Gastrocnemius medialis (tissue), 4 donors: ENCODE results near the gene OR9G1. TPM values are rescaled to one million over a fixed set of nuclear protein-coding genes. Genes with fewer than 3 reads are reported as not detected.
"Not testable (repeated sequence)": the region's sequence is repeated elsewhere in the genome, so short reads cannot be mapped to it uniquely, and the experiment has no call there.

Experiments
- ATAC-seq, 2 donors: fragments of 150-250 bp; one replicate each; pipeline ENCODE4 v1.9.1; 2016
- DNase-seq, 2 donors: peaks; one replicate each; pipeline ENCODE4 v3.0.0-alpha.2; 2019
- H3K27ac ChIP-seq, 4 donors: fragments of 200-600 bp; sonication (generic); 1 replicate in 1 of 4; 2 replicates in 3 of 4; pipeline ENCODE4 v1.5.1; 2016 to 2018; ENCODE audit warnings: mild to moderate bottlenecking in 2 of 4, moderate library complexity in 1 of 4
- H3K27me3 ChIP-seq, 3 donors: fragments of 200-600 bp; sonication (generic) in 2 of 3; 1 replicate in 1 of 3; 2 replicates in 2 of 3; pipeline versions ENCODE4 v1.5.1 to v1.6.0; 2016 to 2019; ENCODE audit warnings: mild to moderate bottlenecking in 1 of 3, moderate library complexity in 1 of 3
- H3K36me3 ChIP-seq, 2 donors: fragments of 200-600 bp; sonication (generic) in 1 of 2; one replicate each; pipeline ENCODE4 v1.5.1; 2017 to 2018
- H3K4me1 ChIP-seq, 2 donors: fragments of 200-600 bp; sonication (generic) in 1 of 2; one replicate each; pipeline ENCODE4 v1.5.1; 2016 to 2017; ENCODE audit warnings: mild to moderate bottlenecking in 2 of 2
- H3K4me3 ChIP-seq, 4 donors: fragments of 200-600 bp; sonication (generic) in 3 of 4; 1 replicate in 1 of 4; 2 replicates in 3 of 4; pipeline ENCODE4 v1.5.1; 2016 to 2019; ENCODE audit warnings: mild to moderate bottlenecking in 2 of 4
- H3K9me3 ChIP-seq, 3 donors: fragments of 200-600 bp; sonication (generic) in 2 of 3; 1 replicate in 1 of 3; 2 replicates in 2 of 3; pipeline ENCODE4 v1.5.1; 2016 to 2019
- CTCF ChIP-seq, 5 experiments: fragments of 450-650 bp in 3 of 5; fragments of 200-600 bp in 2 of 5; sonication (generic) in 2 of 5; IDR thresholded peaks in 4 of 5; conservative IDR thresholded peaks in 1 of 5; 1 replicate in 4 of 5; 2 replicates in 1 of 5; pipeline ENCODE4 v1.5.1; 2016 to 2019; ENCODE audit warnings: antibody characterized with exemption in 5 of 5, mild to moderate bottlenecking in 3 of 5, moderate library complexity in 3 of 5
- POLR2A ChIP-seq, 2 donors: fragments of 450-650 bp; IDR thresholded peaks; one replicate each; pipeline ENCODE4 v1.6.1; 2017; ENCODE audit warnings: antibody characterized with exemption in 2 of 2, mild to moderate bottlenecking in 2 of 2, moderate library complexity in 2 of 2
- in situ Hi-C, 4 donors: fragments of 200-750 bp; cut with MboI; loops; one replicate each; pipeline versions ENCODE4 v1.15.0 to v1.8.0; 2017; ENCODE audit warnings: low sequenced_read_pairs in 4 of 4
- intact Hi-C: fragments of 100-400 bp; cut with DNase I; formaldehyde crosslinking; loops from one replicate; pipeline ENCODE4 v1.15.1; 2023; ENCODE audit warnings: low total_unique reads
- total RNA-seq, 4 donors: library from RNA; depleted of rRNA; stranded (reverse); fragments of >200 nt; gene quantifications; one replicate each; pipeline versions ENCODE4 v1.1.0 to v1.2.3, GENCODE V29; 2016

The OR9G1 gene
- total RNA-seq: not detected

GRCh38 chr11:56698795-56699194 is at the start of gene OR9G1:
Gene OR9G1, plus strand, starts transcription at chr11:56699095. Its CDS starts 1,293 bp downstream, at chr11:56700388.
- in situ Hi-C loops: no loop called here
- intact Hi-C loops: no loop called here
- no peak for DNase-seq
- H3K36me3 ChIP-seq: no peaks in the 10 kb centered on the region
- H3K4me3 ChIP-seq: no peak within 1 kb of the TSS
- no peaks in the 10 kb centered on the region for H3K4me1 ChIP-seq
- H3K27ac ChIP-seq: no peak within 1 kb of the TSS
- H3K27me3 ChIP-seq: no peaks in the 10 kb centered on the region
- no peak for TF ChIP-seq CTCF (IDR thresholded peaks at IDR 0.05 in 4 of 5, conservative IDR thresholded peaks at IDR 0.05 in 1 of 5)
- no peak for TF ChIP-seq POLR2A (IDR thresholded peaks at IDR 0.05)
- no peaks in the 10 kb centered on the region for H3K9me3 ChIP-seq
- no peak for ATAC-seq

- no peak for DNase-seq
- Histone ChIP-seq H3K27me3 (no peaks in the 10 kb centered on the region), H3K4me3 (no peak overlapping the region), H3K36me3 (no peaks in the 10 kb centered on the region), H3K4me1 (no peaks in the 10 kb centered on the region), H3K27ac (no peak overlapping the region), H3K9me3 (no peaks in the 10 kb centered on the region)
- intact Hi-C loops (no loop called here), in situ Hi-C loops (no loop called here)
- no peak for ATAC-seq
- TF ChIP-seq CTCF (IDR thresholded peaks at IDR 0.05 in 4 of 5, conservative IDR thresholded peaks at IDR 0.05 in 1 of 5) (no peak), POLR2A (IDR thresholded peaks at IDR 0.05) (no peak)
Measured at GRCh38 chr11:56659755-56660154, 39.1 kb upstream of the OR9G1 start.

- in situ Hi-C loops (no loop called here), intact Hi-C loops (no loop called here)
- TF ChIP-seq CTCF (IDR thresholded peaks at IDR 0.05 in 4 of 5, conservative IDR thresholded peaks at IDR 0.05 in 1 of 5) (no peak), POLR2A (IDR thresholded peaks at IDR 0.05) (no peak)
- Histone ChIP-seq H3K36me3 (no peaks in the 10 kb centered on the region), H3K27ac (no peak within 1 kb of the TSS), H3K9me3 (no peaks in the 10 kb centered on the region), H3K4me1 (no peaks in the 10 kb centered on the region), H3K4me3 (no peak within 1 kb of the TSS), H3K27me3 (no peaks in the 10 kb centered on the region)
- DNase-seq (no peak), ATAC-seq (no peak)
Measured at GRCh38 chr11:56663386-56663785, 35.5 kb upstream of the OR9G1 start, which contains the start of gene OR5AR1. Gene OR5AR1, plus strand, starts transcription at chr11:56663686. Its CDS starts 0 bp downstream, at chr11:56663686.

GRCh38 chr11:56670984-56671383 is 27.9 kb upstream of the OR9G1 start:
- H3K9me3 ChIP-seq: no peaks in the 10 kb centered on the region
- ATAC-seq (no peak), DNase-seq (no peak)
- in situ Hi-C loops: no loop called here
- H3K36me3 ChIP-seq: no peaks in the 10 kb centered on the region
- no peaks in the 10 kb centered on the region for H3K27me3 ChIP-seq
- no peak overlapping the region for H3K27ac ChIP-seq
- no peak for TF ChIP-seq POLR2A (IDR thresholded peaks at IDR 0.05)
- no peak for TF ChIP-seq CTCF (IDR thresholded peaks at IDR 0.05 in 4 of 5, conservative IDR thresholded peaks at IDR 0.05 in 1 of 5)
- intact Hi-C loops: no loop called here
- H3K4me1 ChIP-seq: no peaks in the 10 kb centered on the region
- H3K4me3 ChIP-seq: no peak overlapping the region

- Histone ChIP-seq H3K27ac (no peak overlapping the region), H3K27me3 (no peaks in the 10 kb centered on the region), H3K9me3 (no peaks in the 10 kb centered on the region), H3K4me1 (no peaks in the 10 kb centered on the region), H3K4me3 (no peak overlapping the region), H3K36me3 (no peaks in the 10 kb centered on the region)
- DNase-seq: no peak
- in situ Hi-C loops: no loop called here
- no peak for ATAC-seq
- intact Hi-C loops: no loop called here
- TF ChIP-seq POLR2A (IDR thresholded peaks at IDR 0.05): no peak
- no peak for TF ChIP-seq CTCF (IDR thresholded peaks at IDR 0.05 in 4 of 5, conservative IDR thresholded peaks at IDR 0.05 in 1 of 5)
Measured at GRCh38 chr11:56688554-56689100, 10.3 kb upstream of the OR9G1 start.

GRCh38 chr11:56691179-56691578 is 7.7 kb upstream of the OR9G1 start:
- H3K27ac ChIP-seq, ATAC-seq, H3K4me3 ChIP-seq, intact Hi-C loops, H3K36me3 ChIP-seq, H3K27me3 ChIP-seq, H3K4me1 ChIP-seq, DNase-seq, H3K9me3 ChIP-seq, in situ Hi-C loops: not testable (repeated sequence)
